CD4-positive, alpha-beta T cell treated with Interleukin-6 for 4 hours (primary cell): Measurements from ENCODE around the gene MADCAM1.
"Not testable (repeated sequence)": the region's sequence is repeated elsewhere in the genome, so short reads cannot be mapped to it uniquely, and the experiment has no call there.

Source experiments
- DNase-seq: peaks from one replicate; pipeline ENCODE4 v3.0.0-alpha.2; 2020; ENCODE audit warnings: mixed read lengths

MADCAM1 gene

GRCh38 chr19:496112-496665, at the start of gene MADCAM1:
Gene MADCAM1, plus strand, starts transcription at chr19:496486. Its CDS starts 14 bp downstream, at chr19:496500.
- DNase-seq, result no peak

- no peak for DNase-seq
Measured at GRCh38 chr19:447064-447426, 49.2 kb upstream of the MADCAM1 start.

GRCh38 chr19:447816-448560, 48.3 kb upstream of the MADCAM1 start:
- DNase-seq, result no peak

- DNase-seq, result no peak
Measured at GRCh38 chr19:449916-450315, 46.4 kb upstream of the MADCAM1 start.

GRCh38 chr19:450912-451481, 45.3 kb upstream of the MADCAM1 start:
- DNase-seq, result not testable (repeated sequence)

GRCh38 chr19:452829-453228, 43.5 kb upstream of the MADCAM1 start:
- DNase-seq, result no peak

DNA sequence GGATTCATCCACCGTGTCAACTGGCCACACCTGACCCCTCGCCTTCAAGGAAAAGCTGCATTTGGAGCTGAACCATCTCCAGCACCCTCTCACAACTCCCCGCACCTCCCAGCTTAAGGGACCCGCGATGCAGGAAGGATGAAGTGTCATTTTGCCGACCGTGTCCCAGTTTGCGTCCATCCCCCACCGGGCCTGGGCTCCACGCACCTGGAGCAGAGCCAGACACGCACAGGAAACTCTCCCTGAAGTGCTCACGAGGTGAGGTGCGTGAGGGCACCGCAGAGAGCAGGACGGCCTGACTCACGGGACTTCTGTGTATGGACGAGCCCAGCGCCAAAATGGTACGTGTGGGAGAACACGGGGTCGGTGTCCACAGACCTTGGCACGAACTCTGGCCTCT, 42.7 kb upstream of the MADCAM1 start:
- DNase-seq, result no peak

GRCh38 chr19:455031-455705, 41.1 kb upstream of the MADCAM1 start:
- no peak for DNase-seq

DNA sequence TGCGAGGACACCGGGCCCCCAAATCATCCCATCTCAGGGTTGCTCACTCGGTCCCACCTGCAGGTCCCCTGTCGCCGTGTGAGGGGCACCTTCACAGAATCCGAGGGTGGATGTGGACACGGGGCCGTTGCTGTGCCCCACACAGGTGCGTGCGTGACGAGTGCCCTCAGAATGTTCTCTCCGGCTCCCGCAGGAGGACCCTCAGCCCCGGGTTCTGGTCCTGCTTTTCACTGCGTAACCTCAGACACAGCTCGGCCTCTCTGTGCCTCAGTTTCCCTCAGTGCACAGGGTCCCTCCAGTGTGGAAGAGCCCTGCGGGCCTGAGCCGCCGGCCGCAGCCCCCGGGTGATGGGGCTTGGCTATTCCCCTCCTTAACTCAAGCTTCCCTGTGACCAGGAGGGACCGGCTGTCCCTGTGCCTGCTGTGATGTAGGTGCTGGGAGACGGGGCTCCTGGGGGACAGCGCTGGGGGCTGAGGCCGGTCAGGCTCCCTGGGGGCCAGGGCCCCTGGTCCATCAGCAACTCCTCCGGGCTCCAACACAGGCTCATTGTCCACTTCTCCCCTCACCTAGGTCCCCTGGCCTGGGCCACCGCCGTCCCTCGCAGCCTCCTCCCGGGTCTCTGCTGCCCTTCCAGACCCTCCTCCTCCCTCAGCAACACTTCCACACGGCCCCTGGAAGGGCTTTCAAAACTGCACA, 40.3 kb upstream of the MADCAM1 start:
- DNase-seq, result no peak

DNA sequence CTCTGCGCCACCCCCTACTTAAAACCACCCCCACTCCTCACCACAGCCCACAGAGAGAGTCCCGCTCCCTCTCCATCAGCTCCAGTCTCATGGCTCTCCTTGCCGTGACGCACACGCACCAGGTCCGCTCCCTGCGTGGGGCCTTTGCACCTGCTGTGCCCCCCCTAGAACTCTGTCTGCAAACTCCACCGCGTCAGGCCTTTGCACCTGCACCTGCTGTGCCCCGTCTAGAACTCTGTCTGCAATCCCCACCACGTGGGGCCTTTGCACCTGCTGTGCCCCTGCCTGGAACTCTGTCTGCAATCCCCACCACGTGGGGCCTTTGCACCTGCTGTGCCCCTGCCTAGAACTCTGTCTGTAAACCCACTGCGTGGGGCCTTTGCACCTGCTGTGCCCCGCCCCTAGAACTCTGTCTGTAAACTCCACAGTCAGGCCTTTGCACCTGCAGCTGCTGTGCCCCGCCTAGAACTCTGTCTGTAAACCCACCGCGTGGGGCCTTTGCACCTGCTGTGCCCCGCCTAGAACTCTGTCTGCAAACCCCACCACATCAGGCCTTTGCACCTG, 39.7 kb upstream of the MADCAM1 start:
- DNase-seq, result no peak

GRCh38 chr19:457636-458035, 38.6 kb upstream of the MADCAM1 start:
- DNase-seq, result no peak

DNA sequence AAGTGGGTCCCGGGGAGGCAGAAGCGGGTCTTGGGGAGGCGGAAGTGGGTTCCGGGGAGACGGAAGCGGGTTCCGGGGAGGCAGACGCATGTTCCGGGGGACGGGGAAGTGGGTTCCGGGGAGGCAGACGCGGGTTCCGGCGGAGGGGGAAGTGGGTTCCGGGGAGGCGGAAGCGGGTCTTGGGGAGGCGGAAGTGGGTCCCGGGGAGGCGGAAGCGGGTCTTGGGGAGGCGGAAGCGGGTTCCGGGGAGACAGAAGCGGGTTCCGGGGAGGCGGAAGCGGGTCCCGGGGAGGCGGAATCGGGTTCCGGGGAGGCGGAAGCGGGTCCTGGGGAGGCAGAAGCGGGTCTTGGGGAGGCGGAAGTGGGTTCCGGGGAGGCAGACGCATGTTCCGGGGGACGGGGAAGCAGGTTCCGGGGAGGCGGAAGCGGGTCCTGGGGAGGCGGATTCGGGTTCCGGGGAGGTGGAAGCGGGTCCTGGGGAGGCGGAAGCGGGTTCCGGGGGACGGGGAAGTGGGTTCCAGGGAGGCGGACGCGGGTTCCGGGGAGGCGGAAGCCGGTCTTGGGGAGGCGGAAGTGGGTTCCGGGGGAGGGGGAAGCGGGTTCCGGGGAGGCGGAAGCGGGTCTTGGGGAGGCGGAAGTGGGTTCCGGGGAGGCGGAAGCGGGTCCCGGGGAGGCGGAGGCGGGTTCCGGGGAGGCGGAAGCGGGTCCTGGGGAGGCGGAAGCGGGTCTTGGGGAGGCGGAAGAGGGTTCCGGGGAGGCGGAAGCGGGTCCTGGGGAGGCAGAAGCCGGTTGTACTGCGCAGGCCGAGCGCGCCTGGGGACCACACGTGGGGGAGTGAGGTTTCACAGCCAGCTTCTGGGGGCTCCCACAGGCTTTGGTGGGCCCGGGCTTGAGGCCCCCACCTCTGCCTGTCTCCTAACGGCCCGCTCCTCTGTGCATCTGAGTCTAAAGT, 37.9 kb upstream of the MADCAM1 start:
- no peak for DNase-seq

DNA sequence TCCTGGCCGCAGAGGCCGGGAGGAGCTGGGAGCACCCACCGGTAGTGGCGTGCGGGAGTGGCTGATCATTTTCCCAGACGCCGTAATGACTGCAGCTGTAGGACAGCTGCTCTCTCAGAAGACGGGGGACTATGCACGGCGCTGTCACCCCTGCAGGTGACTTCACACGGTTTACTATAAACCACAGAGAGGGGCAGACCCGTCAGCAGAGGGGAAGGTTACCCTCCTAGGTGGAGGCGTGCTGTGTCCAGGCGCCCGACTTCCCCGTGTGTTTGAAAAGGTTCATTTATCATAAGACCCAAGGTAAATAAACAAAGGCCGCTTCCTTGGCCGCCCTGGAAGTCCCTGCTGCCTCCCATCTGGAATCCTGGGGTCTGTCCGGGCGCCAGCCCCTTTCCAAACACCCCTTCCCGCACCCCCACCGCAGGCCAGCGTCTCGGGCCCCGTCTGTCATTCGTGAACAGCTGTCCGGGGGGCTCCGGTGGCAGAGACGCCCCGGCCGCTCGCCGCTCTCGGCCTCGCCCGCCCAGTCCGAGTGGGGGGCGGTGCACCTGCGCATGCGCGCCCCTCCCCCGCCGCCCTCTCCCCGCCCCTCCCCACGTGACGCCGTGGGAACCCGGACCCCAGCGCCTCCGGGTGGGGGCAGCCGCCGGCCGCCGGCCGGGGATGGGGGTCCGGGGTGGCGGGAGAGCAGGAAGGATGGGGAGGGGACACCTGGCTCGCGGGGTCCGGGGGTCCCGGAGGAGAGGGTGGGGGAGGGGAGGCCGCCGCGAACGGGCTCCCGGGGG, 36.4 kb upstream of the MADCAM1 start:
- peak; percentile 10 for DNase-seq

GRCh38 chr19:460877-461720, 35.2 kb upstream of the MADCAM1 start, which contains the start of gene SHC2:
Gene SHC2, minus strand, starts transcription at chr19:461033. Its CDS starts 37 bp downstream, at chr19:460996.
- peak; percentile 16 for DNase-seq

DNA sequence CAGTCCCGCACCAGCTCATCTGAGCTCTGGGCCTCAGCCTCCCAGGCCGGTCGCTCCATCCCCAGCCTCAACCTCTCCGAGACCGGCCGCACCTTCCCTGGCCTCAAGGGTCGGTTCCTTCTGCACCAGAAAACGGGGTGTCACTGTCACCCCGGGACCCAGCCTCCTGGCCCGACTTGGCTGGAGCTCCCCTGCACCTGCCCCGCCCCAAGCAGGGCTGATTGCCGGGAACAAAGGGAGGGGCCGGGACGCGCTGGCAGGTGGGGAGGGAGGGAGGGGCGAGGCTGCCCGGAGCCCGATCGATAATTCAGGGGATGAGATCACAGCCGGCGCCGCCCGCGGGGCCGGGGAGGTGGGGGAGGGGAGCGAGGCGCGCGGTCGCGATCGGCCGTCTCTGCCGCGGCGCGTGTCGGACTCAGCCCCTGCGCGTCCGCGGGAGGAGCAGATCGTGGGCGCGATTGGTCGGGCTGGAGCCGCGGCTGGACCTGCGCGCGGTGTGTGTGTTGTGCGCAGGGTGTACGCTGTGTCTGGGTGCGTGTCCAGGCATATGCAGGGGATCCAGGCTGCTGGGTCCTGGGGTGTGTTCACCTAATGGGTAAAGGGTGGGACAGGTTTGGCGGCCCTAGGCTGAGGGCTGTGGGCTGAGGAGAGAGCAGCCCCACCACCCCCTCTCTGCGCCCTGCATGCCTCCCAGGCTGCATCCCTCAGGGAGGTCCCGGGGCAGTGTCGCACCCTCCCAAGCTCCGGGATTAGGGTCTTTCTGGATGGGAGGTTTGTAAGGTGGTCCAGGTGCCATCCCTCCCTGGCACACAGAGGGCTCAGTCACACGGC, 34.4 kb upstream of the MADCAM1 start:
- peak; percentile 23 for DNase-seq

GRCh38 chr19:463483-464207, 32.6 kb upstream of the MADCAM1 start:
- DNase-seq, result no peak

GRCh38 chr19:464208-464545, 32.1 kb upstream of the MADCAM1 start:
- DNase-seq, result no peak
